ENCODE results near the gene WDR47. TPM values are rescaled to one million over a fixed set of nuclear protein-coding genes. Genes with fewer than 3 reads are reported as not detected.

WDR47 gene
- total and polyA plus RNA-seq, 8 donors: 3.7 to 16.9 (median 5.1) TPM

- H3K4me1 ChIP-seq: peaks cover 0 to 21% (median 9%) of the 10 kb centered on the region in 4 donors
- no peaks in the 10 kb centered on the region for H3K9me3 ChIP-seq
- 78 to 89% (median 82%) methylated on average over 1 of the region's 1 CpG for WGBS, 5 donors
- intact Hi-C loops (cut with DNase I; ENCODE audit: low total_unique reads): no loop called here
- peaks cover 15 to 86% (median 83%) of the 10 kb centered on the region in 4 donors for H3K36me3 ChIP-seq
- H3K4me3 ChIP-seq: no peak overlapping the region
- TF ChIP-seq POLR2A (IDR thresholded peaks at IDR 0.05): no peak
- TF ChIP-seq CTCF (IDR thresholded peaks at IDR 0.05): no peak
- no peak for TF ChIP-seq EP300 (IDR thresholded peaks at IDR 0.05)
- no peak for TF ChIP-seq POLR2AphosphoS5 (IDR thresholded peaks at IDR 0.05)
- no peaks in the 10 kb centered on the region for H3K27me3 ChIP-seq
- no peak overlapping the region for H3K27ac ChIP-seq
- no peak for DNase-seq
Observed at GRCh38 chr1:109069294-109069693, 27.4 kb upstream of the WDR47 start.

GRCh38 chr1:109067883-109068282, 26.0 kb upstream of the WDR47 start:
- TF ChIP-seq CTCF (IDR thresholded peaks at IDR 0.05) (no peak), POLR2AphosphoS5 (IDR thresholded peaks at IDR 0.05) (no peak), EP300 (IDR thresholded peaks at IDR 0.05) (no peak), POLR2A (IDR thresholded peaks at IDR 0.05) (no peak)
- H3K4me3 ChIP-seq: no peak overlapping the region
- H3K4me1 ChIP-seq: peaks cover 0 to 13% (median 4%) of the 10 kb centered on the region in 4 donors
- peaks cover 18 to 90% (median 88%) of the 10 kb centered on the region in 4 donors for H3K36me3 ChIP-seq
- no peaks in the 10 kb centered on the region for H3K27me3 ChIP-seq
- DNase-seq: no peak
- intact Hi-C loops (cut with DNase I; ENCODE audit: low total_unique reads): no loop called here
- no peak overlapping the region for H3K27ac ChIP-seq
- 78 to 90% (median 86%) methylated on average over 8 of the region's 8 CpGs for WGBS, 5 donors
- H3K9me3 ChIP-seq: no peaks in the 10 kb centered on the region

GRCh38 chr1:109065137-109065536, 23.2 kb upstream of the WDR47 start:
- peaks cover 18 to 80% (median 76%) of the 10 kb centered on the region in 4 donors for H3K36me3 ChIP-seq
- 79 to 100% (median 98%) methylated on average over 3 of the region's 3 CpGs for WGBS, 5 donors
- no peak overlapping the region for H3K27ac ChIP-seq

GRCh38 chr1:109061183-109061582, 19.3 kb upstream of the WDR47 start:
- TF ChIP-seq POLR2A (IDR thresholded peaks at IDR 0.05) (no peak), CTCF (IDR thresholded peaks at IDR 0.05) (no peak), POLR2AphosphoS5 (IDR thresholded peaks at IDR 0.05) (no peak), EP300 (IDR thresholded peaks at IDR 0.05) (no peak)
- 77 to 87% (median 82%) methylated on average over 4 of the region's 4 CpGs for WGBS, 5 donors
- intact Hi-C loops (cut with DNase I; ENCODE audit: low total_unique reads): no loop called here

More at GRCh38 chr1:109065137-109065536, 23.2 kb upstream of the WDR47 start:
- no peak overlapping the region for H3K4me3 ChIP-seq
- peaks cover 0 to 9% (median 4%) of the 10 kb centered on the region in 4 donors for H3K4me1 ChIP-seq
- no peaks in the 10 kb centered on the region for H3K9me3 ChIP-seq
- intact Hi-C loops (cut with DNase I; ENCODE audit: low total_unique reads): no loop called here
- no peak for DNase-seq
- H3K27me3 ChIP-seq: no peaks in the 10 kb centered on the region
- TF ChIP-seq EP300 (IDR thresholded peaks at IDR 0.05) (no peak), CTCF (IDR thresholded peaks at IDR 0.05) (no peak), POLR2A (IDR thresholded peaks at IDR 0.05) (no peak), POLR2AphosphoS5 (IDR thresholded peaks at IDR 0.05) (no peak)

More at GRCh38 chr1:109061183-109061582, 19.3 kb upstream of the WDR47 start:
- peaks cover 6 to 43% (median 40%) of the 10 kb centered on the region in 4 donors for H3K36me3 ChIP-seq
- H3K4me1 ChIP-seq: peaks cover 0 to 8% (median 0%) of the 10 kb centered on the region in 4 donors
- DNase-seq: no peak
- H3K27ac ChIP-seq: peak overlapping the region in 2 of 5 donors; percentile 0 to 12
- no peaks in the 10 kb centered on the region for H3K9me3 ChIP-seq
- H3K4me3 ChIP-seq: no peak overlapping the region
- H3K27me3 ChIP-seq: no peaks in the 10 kb centered on the region

Measured in stomach (tissue), 9 donors.